SKM-1 treated with dmso at 0.1 percent for 144 hours (cell line): ENCODE data around the gene MGAT5.

Source experiments
- DNase-seq: peaks from one replicate; lab custom pipeline; 2025; ENCODE audit not compliant: unreplicated experiment; lab: John Stamatoyannopoulos, UW

Gene MGAT5

GRCh38 chr2:134253804-134254203 is at the start of gene MGAT5:
MGAT5 (plus strand) TSS chr2:134254072; CDS start chr2:134254404, 332 bp downstream.
- no peak for DNase-seq

GRCh38 chr2:134205087-134205486 is 48.8 kb upstream of the MGAT5 start:
- DNase-seq, result no peak

- peak; percentile 23 for DNase-seq
These were observed 47.8 kb upstream of the MGAT5 start for GRCh38 chr2:134206031-134206430.

GRCh38 chr2:134206573-134206972 is 47.3 kb upstream of the MGAT5 start:
- DNase-seq, result no peak

GRCh38 chr2:134207589-134208209 is 46.2 kb upstream of the MGAT5 start:
- DNase-seq, result peak; percentile 32

- peak; percentile 54 for DNase-seq
These were observed 45.0 kb upstream of the MGAT5 start for GRCh38 chr2:134208825-134209224.

- no peak for DNase-seq
These were observed 41.1 kb upstream of the MGAT5 start for GRCh38 chr2:134212746-134213145.

GRCh38 chr2:134216152-134216829 is 37.6 kb upstream of the MGAT5 start:
- no peak for DNase-seq

- DNase-seq, result no peak
These were observed 36.5 kb upstream of the MGAT5 start for GRCh38 chr2:134217351-134217750.

- DNase-seq, result peak; percentile 5
These were observed 35.9 kb upstream of the MGAT5 start for GRCh38 chr2:134217924-134218323.

GRCh38 chr2:134218414-134218813 is 35.5 kb upstream of the MGAT5 start:
- DNase-seq, result peak; percentile 50

GRCh38 chr2:134218930-134219658 is 34.8 kb upstream of the MGAT5 start:
- DNase-seq, result peak; percentile 34

GRCh38 chr2:134220344-134220974 is 33.4 kb upstream of the MGAT5 start:
- DNase-seq, result peak; percentile 57

GRCh38 chr2:134224005-134224404 is 29.9 kb upstream of the MGAT5 start:
- no peak for DNase-seq

- no peak for DNase-seq
These were observed 28.7 kb upstream of the MGAT5 start for GRCh38 chr2:134225173-134225572.

GRCh38 chr2:134225841-134226240 is 28.0 kb upstream of the MGAT5 start:
- no peak for DNase-seq

GRCh38 chr2:134226601-134227000 is 27.3 kb upstream of the MGAT5 start:
- DNase-seq, result no peak

- DNase-seq, result no peak
These were observed 26.2 kb upstream of the MGAT5 start for GRCh38 chr2:134227666-134228065.

GRCh38 chr2:134228493-134228903 is 25.4 kb upstream of the MGAT5 start:
- peak; percentile 5 for DNase-seq

GRCh38 chr2:134229540-134229939 is 24.3 kb upstream of the MGAT5 start:
- no peak for DNase-seq

GRCh38 chr2:134230885-134231284 is 23.0 kb upstream of the MGAT5 start:
- DNase-seq, result no peak
